GM12878 (cell line): ENCODE measurements around the gene PACS1. TPM values are rescaled to one million over a fixed set of nuclear protein-coding genes. Genes with fewer than 3 reads are reported as not detected.
A peak's percentile ranks its signal among the peaks of the same experiment; 100 is the strongest.

Experiments
- ATAC-seq: fragments of 200-7000 bp; cut with Tn5 transposase; 3 replicates; pipeline ENCODE4 v1.9.1; 2020; ENCODE audit warnings: mild to moderate bottlenecking, moderate library complexity
- BruUV-seq: library from RNA; stranded (reverse); fragments of 400-500 nt; replicated peaks from 2 replicates; lab custom pipeline; 2021; lab: Mats Ljungman, UMichigan
- CTCF ChIA-PET: fragments of 300-600 bp; sonication (Branson Sonifier 250); formaldehyde crosslinking; extraction: SDS; loops from one replicate; lab custom pipeline; 2021; ENCODE audit warnings: inconsistent platforms; lab: Yijun Ruan, JAX
- POLR2A ChIA-PET: fragments of 350-600 bp; formaldehyde crosslinking; extraction: SDS; loops from one replicate; lab custom pipeline; 2021; ENCODE audit warnings: inconsistent platforms; lab: Charles Lee
- RAD21 ChIA-PET: fragments of 300-600 bp; sonication (Branson Sonifier 250); formaldehyde crosslinking; loops from one replicate; lab custom pipeline; 2023; ENCODE audit warnings: antibody characterized with exemption; ENCODE audit not compliant: unreplicated experiment; lab: Charles Lee
- SMC1A ChIA-PET: fragments of 300-600 bp; sonication (Branson Sonifier 250); formaldehyde crosslinking; loops from one replicate; lab custom pipeline; 2023; ENCODE audit not compliant: unreplicated experiment, uncharacterized antibody; lab: Charles Lee
- DNase-seq: peaks from one replicate; pipeline ENCODE4 v3.0.0-alpha.2; 2011; ENCODE audit warnings: low read depth, low spot score
- FAIRE-seq: peaks from 3 replicates; lab custom pipeline; 2011; peaks lifted over from hg19 to GRCh38; lab: Jason Lieb, UNC
- H2AFZ ChIP-seq: 2 replicates; pipeline ENCODE4 v1.6.0; 2011; ENCODE audit warnings: low read depth, low read length, control low read depth; ENCODE audit not compliant: control insufficient read depth
- H3K27ac ChIP-seq: 2 replicates; pipeline ENCODE4 v1.5.1; 2011; ENCODE audit warnings: control low read depth; ENCODE audit not compliant: control insufficient read depth, insufficient read depth
- H3K27me3 ChIP-seq, 2 experiments: replicated peaks in 1 of 2; 2 replicates each; pipeline versions ENCODE4 v1.6.0 to v1.6.1; 2011; ENCODE audit warnings: low read length in 1 of 2; ENCODE audit not compliant: control insufficient read depth in 2 of 2, insufficient read depth in 2 of 2
- H3K36me3 ChIP-seq, 2 experiments: 2 replicates each; pipeline ENCODE4 v1.5.1; 2011; ENCODE audit warnings: low read length in 1 of 2; ENCODE audit not compliant: control insufficient read depth in 2 of 2, insufficient read depth in 2 of 2
- H3K4me1 ChIP-seq: 2 replicates; pipeline ENCODE4 v1.6.1; 2011; ENCODE audit warnings: mild to moderate bottlenecking, low read length, moderate library complexity, mixed read lengths; ENCODE audit not compliant: control insufficient read depth, insufficient read depth
- H3K4me2 ChIP-seq: 2 replicates; pipeline ENCODE4 v1.6.0; 2011; ENCODE audit warnings: control low read depth; ENCODE audit not compliant: control insufficient read depth, insufficient read depth
- H3K4me3 ChIP-seq: fragments of 200-600 bp; sonication (generic); 2 replicates; pipeline ENCODE4 v1.5.1; 2016
- H3K79me2 ChIP-seq: 2 replicates; pipeline ENCODE4 v1.6.0; 2011; ENCODE audit warnings: low read length; ENCODE audit not compliant: control insufficient read depth, insufficient read depth
- H3K9ac ChIP-seq: 2 replicates; pipeline ENCODE4 v1.8.0; 2011; ENCODE audit warnings: low read length, control low read depth, mixed read lengths; ENCODE audit not compliant: control insufficient read depth, insufficient read depth
- H3K9me3 ChIP-seq: replicated peaks from 3 replicates; pipeline ENCODE4 v1.5.1; 2011; ENCODE audit warnings: mild to moderate bottlenecking, low read length; ENCODE audit not compliant: control insufficient read depth, insufficient read depth
- H4K20me1 ChIP-seq: 2 replicates; pipeline ENCODE4 v1.6.0; 2011; ENCODE audit not compliant: control insufficient read depth, insufficient read depth
- ASH2L ChIP-seq: fragments of 300-600, 200-600 bp; sonication (generic); IDR thresholded peaks from 2 replicates; pipeline ENCODE4 v1.6.1; 2017; ENCODE audit warnings: low read depth, mild to moderate bottlenecking, borderline replicate concordance
- BRCA1 ChIP-seq: IDR thresholded peaks from 2 replicates; pipeline ENCODE4 v1.6.1; 2011; ENCODE audit warnings: low read depth, low read length, improper control_type of control experiment
- FOXK2 ChIP-seq: fragments of 450-650 bp; IDR thresholded peaks from 2 replicates; pipeline ENCODE4 v1.6.1; 2017; ENCODE audit warnings: mild to moderate bottlenecking, moderate library complexity
- IKZF1 ChIP-seq: fragments of 450-650 bp; conservative IDR thresholded peaks from 2 replicates; pipeline ENCODE4 v1.6.1; 2017; ENCODE audit warnings: antibody characterized with exemption, mild to moderate bottlenecking
- LARP7 ChIP-seq: fragments of 450-650 bp; IDR thresholded peaks from 2 replicates; pipeline ENCODE4 v1.6.1; 2017; ENCODE audit warnings: mild to moderate bottlenecking
- MTA2 ChIP-seq: fragments of 450-650 bp; IDR thresholded peaks from 2 replicates; pipeline ENCODE4 v1.6.1; 2016; ENCODE audit warnings: low read depth, mild to moderate bottlenecking, moderate library complexity
- TAF1 ChIP-seq: IDR thresholded peaks from 2 replicates; pipeline ENCODE4 v1.6.1; 2011; ENCODE audit warnings: mild to moderate bottlenecking, low read depth, low read length, borderline replicate concordance
- TCF7 ChIP-seq: IDR thresholded peaks from 2 replicates; pipeline ENCODE4 v1.6.1; 2014; ENCODE audit warnings: antibody characterized with exemption, borderline replicate concordance
- ZBED1 ChIP-seq: IDR thresholded peaks from 2 replicates; pipeline ENCODE4 v1.6.1; 2016; ENCODE audit warnings: borderline replicate concordance
- WGBS: methylation state at CpG from one replicate; pipeline ENCODE4 v1.1.6; 2016; ENCODE audit warnings: low lambda C conversion rate; ENCODE audit not compliant: insufficient replicate concordance, insufficient coverage; ENCODE audit errors: missing lambda C conversion rate; 5-methylcytosine and 5-hydroxymethylcytosine counted together
- in situ Hi-C: fragments of 300-500 bp; cut with MboI; formaldehyde crosslinking; loops from 9 replicates; pipeline ENCODE4 v1.14.3; 2018; ENCODE audit warnings: mixed read lengths
- intact Hi-C: fragments of 100-400 bp; cut with micrococcal nuclease; formaldehyde crosslinking; loops from one replicate; pipeline ENCODE4 v1.14.2; 2022; ENCODE audit not compliant: unreplicated experiment
- polyA plus RNA-seq, 11 experiments: library from polyadenylated mRNA; depleted of rRNA in 4 of 11; unstranded in 6 of 11; stranded (reverse) in 5 of 11; fragments of >200 nt; fragmentation: Nextera tagmentation in 4 of 11; fragmentation: Illumina TruSeq in 1 of 11; extraction: Ambion mirVana in 4 of 11; extraction: Trizol in 1 of 11; gene quantifications; 1 replicate in 1 of 11; 2 replicates in 10 of 11; pipeline versions ENCODE4 v1.2.1 to v1.2.3, GENCODE V29; 2011 to 2016; ENCODE audit warnings: inconsistent platforms in 2 of 11, missing spikeins in 2 of 11, low read depth in 1 of 11
- total RNA-seq, 4 experiments: library from RNA; depleted of rRNA in 3 of 4; stranded (reverse); fragments of >200 nt in 3 of 4; fragmentation: Illumina TruSeq in 1 of 4; extraction: Trizol in 1 of 4; gene quantifications; 2 replicates each; pipeline versions ENCODE4 v1.2.1 to v1.2.3, GENCODE V29; 2013 to 2021
- TF ChIP-seq, protein P1 (sequence below): fragments of 150-350 bp; IDR thresholded peaks from 2 replicates; pipeline ENCODE4 v1.6.1; 2016; ENCODE audit warnings: low read depth, low read length
- TF ChIP-seq, protein P2 (sequence below): fragments of 450-650 bp; formaldehyde crosslinking; IDR thresholded peaks from 2 replicates; pipeline ENCODE4 v1.4.0; 2020; ENCODE audit warnings: mild to moderate bottlenecking, moderate library complexity
- TF ChIP-seq, protein P3 (sequence below): fragments of 450-650 bp; IDR thresholded peaks from 2 replicates; pipeline ENCODE4 v1.6.1; 2016; ENCODE audit warnings: mild to moderate bottlenecking
- TF ChIP-seq, protein P4 (sequence below): IDR thresholded peaks from 2 replicates; pipeline ENCODE4 v1.6.1; 2011; ENCODE audit warnings: mild to moderate bottlenecking, low read depth, low read length, moderate library complexity; ENCODE audit not compliant: insufficient replicate concordance

PACS1 gene
- total and polyA plus RNA-seq, 10 of the 15 experiments (the other 5 are each of a cell fraction or from before 2014, with no cell fraction given): 1.1 to 74.3 (median 17.9) TPM

DNA sequence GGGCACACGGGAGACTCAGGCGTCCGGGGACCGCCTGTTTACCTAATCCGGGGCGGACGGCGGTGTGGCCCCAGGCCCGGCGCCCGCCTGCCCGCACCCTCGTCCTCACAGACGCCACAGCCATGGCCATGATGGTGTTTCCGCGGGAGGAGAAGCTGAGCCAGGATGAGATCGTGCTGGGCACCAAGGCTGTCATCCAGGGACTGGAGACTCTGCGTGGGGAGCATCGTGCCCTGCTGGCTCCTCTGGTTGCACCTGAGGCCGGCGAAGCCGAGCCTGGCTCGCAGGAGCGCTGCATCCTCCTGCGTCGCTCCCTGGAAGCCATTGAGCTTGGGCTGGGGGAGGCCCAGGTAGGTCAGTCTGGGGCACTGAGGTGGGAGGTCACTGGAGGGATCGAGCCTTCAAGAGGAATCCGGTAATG, 188.4 kb downstream of the PACS1 start:
- RAD21 ChIA-PET: interaction anchor here (0.6 to 1.6 kb wide), 3 partner anchors 77 to 283 kb away, joined by 3 to 6 read pairs (median 4); no protein-coding TSS in a partner anchor
- BruUV-seq: no TSS peak
- POLR2A ChIA-PET: interaction anchor here (1.0 to 1.3 kb wide), 2 partner anchors 122 to 132 kb away, joined by 3 to 6 read pairs; no protein-coding TSS in a partner anchor
- TF ChIP-seq, protein P1, sequence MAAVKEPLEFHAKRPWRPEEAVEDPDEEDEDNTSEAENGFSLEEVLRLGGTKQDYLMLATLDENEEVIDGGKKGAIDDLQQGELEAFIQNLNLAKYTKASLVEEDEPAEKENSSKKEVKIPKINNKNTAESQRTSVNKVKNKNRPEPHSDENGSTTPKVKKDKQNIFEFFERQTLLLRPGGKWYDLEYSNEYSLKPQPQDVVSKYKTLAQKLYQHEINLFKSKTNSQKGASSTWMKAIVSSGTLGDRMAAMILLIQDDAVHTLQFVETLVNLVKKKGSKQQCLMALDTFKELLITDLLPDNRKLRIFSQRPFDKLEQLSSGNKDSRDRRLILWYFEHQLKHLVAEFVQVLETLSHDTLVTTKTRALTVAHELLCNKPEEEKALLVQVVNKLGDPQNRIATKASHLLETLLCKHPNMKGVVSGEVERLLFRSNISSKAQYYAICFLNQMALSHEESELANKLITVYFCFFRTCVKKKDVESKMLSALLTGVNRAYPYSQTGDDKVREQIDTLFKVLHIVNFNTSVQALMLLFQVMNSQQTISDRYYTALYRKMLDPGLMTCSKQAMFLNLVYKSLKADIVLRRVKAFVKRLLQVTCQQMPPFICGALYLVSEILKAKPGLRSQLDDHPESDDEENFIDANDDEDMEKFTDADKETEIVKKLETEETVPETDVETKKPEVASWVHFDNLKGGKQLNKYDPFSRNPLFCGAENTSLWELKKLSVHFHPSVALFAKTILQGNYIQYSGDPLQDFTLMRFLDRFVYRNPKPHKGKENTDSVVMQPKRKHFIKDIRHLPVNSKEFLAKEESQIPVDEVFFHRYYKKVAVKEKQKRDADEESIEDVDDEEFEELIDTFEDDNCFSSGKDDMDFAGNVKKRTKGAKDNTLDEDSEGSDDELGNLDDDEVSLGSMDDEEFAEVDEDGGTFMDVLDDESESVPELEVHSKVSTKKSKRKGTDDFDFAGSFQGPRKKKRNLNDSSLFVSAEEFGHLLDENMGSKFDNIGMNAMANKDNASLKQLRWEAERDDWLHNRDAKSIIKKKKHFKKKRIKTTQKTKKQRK: no peak
- TF ChIP-seq LARP7 (peak; percentile 72; the same call in 1 of the 2 replicates), ZBED1 (no peak), MTA2 (no peak), TCF7 (no peak), IKZF1 (0 out of 2 replicates have a peak, but pooled peaks have one; percentile 3), BRCA1 (no peak), FOXK2 (0 out of 2 replicates have a peak, but pooled peaks have one; percentile 27), ASH2L (no peak), TAF1 (0 out of 2 replicates have a peak, but pooled peaks have one; percentile 19)
- TF ChIP-seq, protein P2, sequence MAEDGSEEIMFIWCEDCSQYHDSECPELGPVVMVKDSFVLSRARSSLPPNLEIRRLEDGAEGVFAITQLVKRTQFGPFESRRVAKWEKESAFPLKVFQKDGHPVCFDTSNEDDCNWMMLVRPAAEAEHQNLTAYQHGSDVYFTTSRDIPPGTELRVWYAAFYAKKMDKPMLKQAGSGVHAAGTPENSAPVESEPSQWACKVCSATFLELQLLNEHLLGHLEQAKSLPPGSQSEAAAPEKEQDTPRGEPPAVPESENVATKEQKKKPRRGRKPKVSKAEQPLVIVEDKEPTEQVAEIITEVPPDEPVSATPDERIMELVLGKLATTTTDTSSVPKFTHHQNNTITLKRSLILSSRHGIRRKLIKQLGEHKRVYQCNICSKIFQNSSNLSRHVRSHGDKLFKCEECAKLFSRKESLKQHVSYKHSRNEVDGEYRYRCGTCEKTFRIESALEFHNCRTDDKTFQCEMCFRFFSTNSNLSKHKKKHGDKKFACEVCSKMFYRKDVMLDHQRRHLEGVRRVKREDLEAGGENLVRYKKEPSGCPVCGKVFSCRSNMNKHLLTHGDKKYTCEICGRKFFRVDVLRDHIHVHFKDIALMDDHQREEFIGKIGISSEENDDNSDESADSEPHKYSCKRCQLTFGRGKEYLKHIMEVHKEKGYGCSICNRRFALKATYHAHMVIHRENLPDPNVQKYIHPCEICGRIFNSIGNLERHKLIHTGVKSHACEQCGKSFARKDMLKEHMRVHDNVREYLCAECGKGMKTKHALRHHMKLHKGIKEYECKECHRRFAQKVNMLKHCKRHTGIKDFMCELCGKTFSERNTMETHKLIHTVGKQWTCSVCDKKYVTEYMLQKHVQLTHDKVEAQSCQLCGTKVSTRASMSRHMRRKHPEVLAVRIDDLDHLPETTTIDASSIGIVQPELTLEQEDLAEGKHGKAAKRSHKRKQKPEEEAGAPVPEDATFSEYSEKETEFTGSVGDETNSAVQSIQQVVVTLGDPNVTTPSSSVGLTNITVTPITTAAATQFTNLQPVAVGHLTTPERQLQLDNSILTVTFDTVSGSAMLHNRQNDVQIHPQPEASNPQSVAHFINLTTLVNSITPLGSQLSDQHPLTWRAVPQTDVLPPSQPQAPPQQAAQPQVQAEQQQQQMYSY (CRISPR knock-in tag): no peak
- TF ChIP-seq, protein P3, sequence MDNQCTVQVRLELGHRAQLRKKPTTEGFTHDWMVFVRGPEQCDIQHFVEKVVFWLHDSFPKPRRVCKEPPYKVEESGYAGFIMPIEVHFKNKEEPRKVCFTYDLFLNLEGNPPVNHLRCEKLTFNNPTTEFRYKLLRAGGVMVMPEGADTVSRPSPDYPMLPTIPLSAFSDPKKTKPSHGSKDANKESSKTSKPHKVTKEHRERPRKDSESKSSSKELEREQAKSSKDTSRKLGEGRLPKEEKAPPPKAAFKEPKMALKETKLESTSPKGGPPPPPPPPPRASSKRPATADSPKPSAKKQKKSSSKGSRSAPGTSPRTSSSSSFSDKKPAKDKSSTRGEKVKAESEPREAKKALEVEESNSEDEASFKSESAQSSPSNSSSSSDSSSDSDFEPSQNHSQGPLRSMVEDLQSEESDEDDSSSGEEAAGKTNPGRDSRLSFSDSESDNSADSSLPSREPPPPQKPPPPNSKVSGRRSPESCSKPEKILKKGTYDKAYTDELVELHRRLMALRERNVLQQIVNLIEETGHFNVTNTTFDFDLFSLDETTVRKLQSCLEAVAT: peak; percentile 7; the same call in 1 of the 2 replicates
- TF ChIP-seq, protein P4, sequence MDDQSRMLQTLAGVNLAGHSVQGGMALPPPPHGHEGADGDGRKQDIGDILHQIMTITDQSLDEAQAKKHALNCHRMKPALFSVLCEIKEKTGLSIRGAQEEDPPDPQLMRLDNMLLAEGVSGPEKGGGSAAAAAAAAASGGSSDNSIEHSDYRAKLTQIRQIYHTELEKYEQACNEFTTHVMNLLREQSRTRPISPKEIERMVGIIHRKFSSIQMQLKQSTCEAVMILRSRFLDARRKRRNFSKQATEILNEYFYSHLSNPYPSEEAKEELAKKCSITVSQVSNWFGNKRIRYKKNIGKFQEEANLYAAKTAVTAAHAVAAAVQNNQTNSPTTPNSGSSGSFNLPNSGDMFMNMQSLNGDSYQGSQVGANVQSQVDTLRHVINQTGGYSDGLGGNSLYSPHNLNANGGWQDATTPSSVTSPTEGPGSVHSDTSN: no peak

More for the DNA sequence above, 188.4 kb downstream of the PACS1 start:
- H3K27ac ChIP-seq: peak overlapping the region; percentile 95
- H3K4me3 ChIP-seq: peak overlapping the region; percentile 81
- peaks cover 11 to 20% of the 10 kb centered on the region in 2 experiments for H3K36me3 ChIP-seq
- no peaks in the 10 kb centered on the region for H3K27me3 ChIP-seq
- ATAC-seq: no peak; the same call in 1 of the 3 replicates
- no peak for FAIRE-seq
- intact Hi-C loops: loop anchor here (2.0 kb wide), 1 partner anchor 122 kb away; no protein-coding TSS in a partner anchor
- H3K4me2 ChIP-seq: peak overlapping the region; percentile 92
- H4K20me1 ChIP-seq: no peaks in the 10 kb centered on the region
- H2AFZ ChIP-seq: peak overlapping the region; percentile 84
- ChIA-PET SMC1A (interaction anchor here (1.0 to 1.4 kb wide), 2 partner anchors 10 to 36 kb away, joined by 3 to 5 read pairs; partner anchors contain the start of gene RAB1B), CTCF (interaction anchor here (0.7 to 2.3 kb wide), 11 partner anchors 12 to 374 kb away, joined by 3 to 11 read pairs (median 3); partner anchors contain the start of gene CNIH2)
- peaks cover 7% of the 10 kb centered on the region for H3K4me1 ChIP-seq
- no peak for DNase-seq
- WGBS: 12% methylated on average over 25 of the region's 28 CpGs
- no peaks in the 10 kb centered on the region for H3K9me3 ChIP-seq
- peak overlapping the region; percentile 92 for H3K9ac ChIP-seq
- H3K79me2 ChIP-seq: peaks cover 19% of the 10 kb centered on the region
- in situ Hi-C loops: no loop called here
